ENCODE results near the gene ST7.

ST7 gene

GRCh38 chr7:117165656-117166055 lies 212.4 kb downstream of the ST7 start:
- DNase-seq: peak; percentile 24 to 51

- no peak for DNase-seq
Measured at GRCh38 chr7:117169907-117170306, 216.6 kb downstream of the ST7 start.

- no peak for DNase-seq
Measured at GRCh38 chr7:117171106-117171505, 217.8 kb downstream of the ST7 start.

GRCh38 chr7:117172283-117172682 lies 219.0 kb downstream of the ST7 start:
- DNase-seq: no peak

- no peak for DNase-seq
Measured at GRCh38 chr7:117173035-117173770, 219.9 kb downstream of the ST7 start.

- no peak for DNase-seq
Measured at GRCh38 chr7:117176206-117176605, 222.9 kb downstream of the ST7 start.

GRCh38 chr7:117178600-117178999 lies 225.3 kb downstream of the ST7 start:
- DNase-seq: no peak

GRCh38 chr7:117179701-117180100 lies 226.4 kb downstream of the ST7 start:
- DNase-seq: no peak

GRCh38 chr7:117183729-117184128 lies 230.4 kb downstream of the ST7 start:
- DNase-seq: no peak

GRCh38 chr7:117184367-117184766 lies 231.1 kb downstream of the ST7 start:
- no peak for DNase-seq

GRCh38 chr7:117185124-117185523 lies 231.8 kb downstream of the ST7 start:
- no peak for DNase-seq

GRCh38 chr7:117186218-117187010 lies 233.1 kb downstream of the ST7 start:
- no peak for DNase-seq

GRCh38 chr7:117188376-117188775 lies 235.1 kb downstream of the ST7 start:
- DNase-seq: no peak

GRCh38 chr7:117188949-117189592 lies 235.8 kb downstream of the ST7 start:
- no peak for DNase-seq

GRCh38 chr7:117190104-117190503 lies 236.8 kb downstream of the ST7 start:
- DNase-seq: no peak

- no peak for DNase-seq
Measured at GRCh38 chr7:117190746-117191435, 237.6 kb downstream of the ST7 start.

- DNase-seq: no peak
Measured at GRCh38 chr7:117192108-117192507, 238.8 kb downstream of the ST7 start.

GRCh38 chr7:117193564-117193963 lies 240.3 kb downstream of the ST7 start:
- DNase-seq: no peak

GRCh38 chr7:117194445-117194844 lies 241.1 kb downstream of the ST7 start:
- no peak for DNase-seq

- no peak for DNase-seq
Measured at GRCh38 chr7:117195361-117196029, 242.2 kb downstream of the ST7 start.

GRCh38 chr7:117200132-117200531 lies 246.8 kb downstream of the ST7 start:
- no peak for DNase-seq

- DNase-seq: no peak
Measured at GRCh38 chr7:117200786-117201458, 247.6 kb downstream of the ST7 start.
